Measurements from ENCODE around the gene HSP90AA1. TPM values are rescaled to one million over a fixed set of nuclear protein-coding genes. Genes with fewer than 3 reads are reported as not detected.

The HSP90AA1 gene
- total and polyA plus RNA-seq, 5 donors, result 381 to 731 (median 504) TPM

DNA sequence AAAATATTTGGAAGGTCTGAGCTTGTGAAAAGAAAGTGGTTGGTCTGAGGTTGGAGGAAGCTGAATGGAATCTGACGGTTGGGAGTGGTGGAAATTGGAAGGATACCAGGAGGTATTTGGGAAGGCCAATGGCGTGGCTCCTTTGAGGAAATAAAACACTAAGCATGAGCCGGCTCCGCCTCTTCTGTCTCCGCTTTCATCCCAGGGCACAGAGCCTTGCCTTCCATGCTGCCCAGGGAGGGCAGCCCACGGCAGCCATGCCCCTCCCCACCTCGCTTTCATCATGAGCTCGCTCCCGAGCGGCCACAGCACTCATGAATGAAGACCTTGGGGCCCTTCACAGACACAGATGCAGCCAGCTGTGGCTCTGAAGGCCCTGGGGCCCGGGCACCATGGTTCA lies 36.2 kb downstream of the HSP90AA1 start:
- DNase-seq (no peak), ATAC-seq (no peak)
- WGBS, result 62% methylated on average over 11 of the region's 11 CpGs
- Histone ChIP-seq H3K9me3 (ENCODE audit: control insufficient read depth, low read length) (no peaks in the 10 kb centered on the region), H3K4me1 (ENCODE audit: control insufficient read depth, insufficient read depth, low read length) (no peaks in the 10 kb centered on the region), H3K27ac (ENCODE audit: low read length) (no peak overlapping the region), H3K4me3 (ENCODE audit: low read length) (no peak overlapping the region), H3K27me3 (ENCODE audit: control insufficient read depth, insufficient read depth) (no peaks in the 10 kb centered on the region)
- intact Hi-C loops (cut with DNase I), result no loop called here

DNA sequence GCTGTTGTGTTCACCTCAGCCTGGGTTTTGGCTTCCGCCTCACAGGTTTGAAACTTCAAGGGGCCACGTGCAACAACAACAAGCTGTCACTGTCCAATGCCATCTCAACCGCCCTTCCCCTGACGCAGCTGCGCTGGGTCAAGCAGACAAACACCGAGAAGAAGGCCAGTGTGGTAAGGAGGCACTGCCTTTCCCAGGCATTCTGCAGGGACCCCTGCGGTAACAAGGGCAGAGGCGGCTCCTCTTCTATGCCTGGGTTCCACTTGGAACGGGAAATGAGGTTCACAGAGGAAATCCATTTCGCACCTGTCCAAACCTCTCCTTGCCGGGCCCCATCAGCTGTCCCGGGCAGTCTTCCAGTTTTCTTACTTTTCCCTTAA lies 36.8 kb downstream of the HSP90AA1 start:
- Histone ChIP-seq H3K9me3 (ENCODE audit: control insufficient read depth, low read length) (no peaks in the 10 kb centered on the region), H3K27ac (ENCODE audit: low read length) (no peak overlapping the region), H3K27me3 (ENCODE audit: control insufficient read depth, insufficient read depth) (no peaks in the 10 kb centered on the region), H3K4me3 (ENCODE audit: low read length) (no peak overlapping the region), H3K4me1 (ENCODE audit: control insufficient read depth, insufficient read depth, low read length) (no peaks in the 10 kb centered on the region)
- intact Hi-C loops (cut with DNase I), result no loop called here
- WGBS, result 90% methylated on average over 12 of the region's 12 CpGs
- no peak for DNase-seq
- no peak for ATAC-seq

DNA sequence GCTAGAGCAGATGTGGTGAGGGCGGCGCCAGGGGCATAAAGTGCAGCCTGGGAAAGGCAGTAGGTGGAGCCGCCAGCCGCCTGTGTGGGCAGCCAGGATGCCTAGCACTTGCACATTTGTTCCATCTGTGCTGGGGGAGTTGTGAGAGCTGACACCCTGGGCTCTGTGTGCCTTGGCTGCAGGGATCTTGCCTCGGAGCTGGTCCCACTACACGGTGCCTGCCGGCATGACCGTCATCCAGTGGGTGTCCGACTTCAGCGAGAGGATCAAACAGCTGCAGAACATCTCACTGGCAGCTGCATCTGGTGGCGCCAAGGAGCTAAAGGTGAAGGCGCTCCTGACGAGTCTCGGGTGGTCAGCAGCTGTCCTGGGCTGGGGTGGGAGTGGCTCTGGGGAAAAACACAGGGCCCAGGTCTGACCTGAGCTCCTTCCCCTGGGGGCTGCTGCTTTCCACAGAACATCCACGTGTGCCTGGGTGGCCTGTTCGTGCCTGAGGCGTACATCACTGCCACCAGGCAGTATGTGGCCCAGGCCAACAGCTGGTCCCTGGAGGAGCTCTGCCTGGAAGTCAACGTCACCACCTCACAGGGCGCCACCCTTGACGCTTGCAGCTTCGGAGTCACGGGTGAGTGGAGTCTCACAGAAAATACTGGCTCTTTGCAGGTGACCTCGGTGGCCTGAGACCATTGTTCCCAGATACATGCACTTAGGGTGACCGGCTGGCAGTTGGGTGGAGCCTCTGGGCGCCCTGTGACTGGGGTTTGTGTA lies 37.4 kb downstream of the HSP90AA1 start:
- no peak overlapping the region for H3K27ac ChIP-seq (ENCODE audit: low read length)
- DNase-seq (no peak), ATAC-seq (no peak)
- intact Hi-C loops (cut with DNase I), result loop anchor here in 2 of 4 donors (10.0 kb wide), 1 partner anchor 45 kb away; no protein-coding TSS in a partner anchor
- H3K27me3 ChIP-seq (ENCODE audit: control insufficient read depth, insufficient read depth), result no peaks in the 10 kb centered on the region
- no peak overlapping the region for H3K4me3 ChIP-seq (ENCODE audit: low read length)
- WGBS, result 79% methylated on average over 25 of the region's 25 CpGs
- no peaks in the 10 kb centered on the region for H3K4me1 ChIP-seq (ENCODE audit: control insufficient read depth, insufficient read depth, low read length)
- no peaks in the 10 kb centered on the region for H3K9me3 ChIP-seq (ENCODE audit: control insufficient read depth, low read length)

DNA sequence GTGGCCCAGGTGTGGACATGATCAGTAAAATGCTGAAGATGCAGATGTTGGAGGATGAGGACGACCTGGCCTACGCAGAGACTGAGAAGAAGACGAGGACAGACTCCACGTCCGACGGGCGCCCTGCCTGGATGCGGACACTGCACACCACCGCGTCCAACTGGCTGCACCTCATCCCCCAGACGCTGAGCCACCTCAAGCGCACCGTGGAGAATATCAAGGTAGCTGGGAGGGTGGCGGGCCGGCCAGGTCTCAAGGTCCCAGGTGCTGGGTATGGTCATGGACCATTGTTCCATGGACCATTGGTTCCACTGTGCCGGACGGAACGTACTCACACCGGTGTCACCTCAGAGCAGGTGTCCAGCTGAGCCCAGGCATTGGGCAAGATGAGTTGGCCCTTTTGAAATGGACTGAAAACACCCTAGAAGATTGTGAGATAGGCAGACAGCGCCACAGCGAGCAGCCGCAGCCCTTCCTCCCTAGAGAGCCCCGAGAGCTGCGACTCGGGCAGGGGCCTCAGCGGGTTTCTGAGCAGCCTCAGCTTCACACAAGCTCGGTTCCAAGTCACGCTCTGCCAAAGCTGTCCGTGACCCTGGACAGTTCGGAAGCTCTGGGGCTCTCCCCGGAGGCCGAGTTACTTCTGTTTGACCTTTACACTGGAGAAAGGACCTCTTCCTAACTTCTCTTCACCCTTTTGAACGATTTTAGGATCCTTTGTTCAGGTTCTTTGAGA lies 38.9 kb downstream of the HSP90AA1 start:
- no peaks in the 10 kb centered on the region for H3K9me3 ChIP-seq (ENCODE audit: control insufficient read depth, low read length)
- H3K27ac ChIP-seq (ENCODE audit: low read length), result no peak overlapping the region
- 90% methylated on average over 33 of the region's 33 CpGs for whole genome bisulfite sequencing
- no peak overlapping the region for H3K4me3 ChIP-seq (ENCODE audit: low read length)
- DNase-seq (no peak), ATAC-seq (no peak)
- no peaks in the 10 kb centered on the region for H3K4me1 ChIP-seq (ENCODE audit: control insufficient read depth, insufficient read depth, low read length)
- intact Hi-C loops (cut with DNase I), result loop anchor here in 2 of 4 donors (10.0 kb wide), 1 partner anchor 47 kb away; no protein-coding TSS in a partner anchor
- H3K27me3 ChIP-seq (ENCODE audit: control insufficient read depth, insufficient read depth), result no peaks in the 10 kb centered on the region

DNA sequence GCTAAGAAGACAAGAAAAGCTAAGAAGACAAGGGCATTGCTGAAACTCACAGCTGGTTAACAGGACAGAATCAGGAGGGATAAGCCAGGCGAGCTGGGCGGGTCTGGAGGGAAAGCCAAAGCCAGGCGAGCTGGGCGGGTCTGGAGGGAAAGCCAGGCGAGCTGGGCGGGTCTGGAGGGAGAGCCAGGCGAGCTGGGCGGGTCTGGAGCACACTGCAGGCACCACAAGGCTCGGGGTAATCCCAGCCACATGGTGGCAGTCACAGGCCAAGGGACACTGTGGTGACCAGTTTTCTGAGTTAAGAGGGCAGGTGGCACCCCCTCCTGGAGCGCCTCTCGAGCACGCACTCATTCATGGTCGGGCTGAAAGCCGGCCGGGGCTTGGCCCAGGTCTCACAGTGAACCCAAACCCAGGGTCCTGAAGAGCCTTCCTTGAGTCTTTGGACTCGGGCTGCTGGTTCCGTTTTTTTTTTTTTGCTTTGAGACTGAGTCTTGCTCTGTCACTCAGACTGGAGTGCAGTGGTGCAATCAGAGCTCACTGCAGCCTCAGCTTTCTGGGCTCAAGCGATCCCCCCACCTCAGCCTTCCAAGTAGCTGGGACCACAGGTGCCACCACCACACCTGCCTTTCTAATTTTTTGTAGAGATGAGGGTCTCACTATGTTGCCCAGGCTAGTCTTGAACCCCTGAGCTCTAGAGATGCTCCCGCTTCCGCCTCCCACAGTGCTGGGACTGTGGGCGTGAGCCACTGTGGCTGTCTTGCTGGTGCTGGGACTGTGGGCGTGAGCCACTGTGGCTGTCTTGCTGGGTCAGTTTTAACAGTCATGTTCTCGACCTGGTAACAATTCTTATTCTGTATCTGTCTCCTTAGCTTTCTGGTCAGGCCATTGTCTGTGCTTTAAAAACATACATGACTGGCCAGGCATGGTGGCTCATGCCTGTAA lies 40.2 kb downstream of the HSP90AA1 start:
- peak; percentile 91 to 92 for ATAC-seq
- Histone ChIP-seq H3K9me3 (ENCODE audit: control insufficient read depth, low read length) (no peaks in the 10 kb centered on the region), H3K27ac (ENCODE audit: low read length) (no peak overlapping the region), H3K27me3 (ENCODE audit: control insufficient read depth, insufficient read depth) (no peaks in the 10 kb centered on the region), H3K4me1 (ENCODE audit: control insufficient read depth, insufficient read depth, low read length) (no peaks in the 10 kb centered on the region), H3K4me3 (ENCODE audit: low read length) (no peak overlapping the region)
- DNase-seq, result peak; percentile 91 to 95 (median 95)
- 49% methylated on average over 23 of the region's 23 CpGs for WGBS
- intact Hi-C loops (cut with DNase I), result loop anchor here in 2 of 4 donors (10.0 kb wide), 1 partner anchor 48 kb away; no protein-coding TSS in a partner anchor

DNA sequence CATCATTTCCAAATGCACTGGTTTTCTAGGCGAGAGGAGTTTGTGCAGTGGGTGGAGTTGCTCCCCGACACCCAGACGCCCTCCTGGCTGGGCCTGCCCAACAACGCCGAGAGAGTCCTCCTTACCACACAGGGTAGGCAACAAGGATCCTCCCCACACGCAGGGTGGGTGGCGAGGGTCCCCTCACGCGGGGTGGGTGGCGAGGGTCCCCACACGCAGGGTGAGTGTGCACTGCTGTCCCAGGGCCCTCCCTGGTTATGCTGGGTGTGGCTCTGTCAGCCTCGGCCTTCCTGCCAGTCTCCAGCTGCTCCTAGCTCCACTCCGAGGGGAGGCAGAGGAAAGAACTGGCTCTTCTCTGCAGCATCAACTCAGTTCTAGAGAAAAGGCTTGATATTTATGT lies 42.3 kb downstream of the HSP90AA1 start:
- Histone ChIP-seq H3K27me3 (ENCODE audit: control insufficient read depth, insufficient read depth) (no peaks in the 10 kb centered on the region), H3K4me3 (ENCODE audit: low read length) (no peak overlapping the region), H3K4me1 (ENCODE audit: control insufficient read depth, insufficient read depth, low read length) (no peaks in the 10 kb centered on the region), H3K9me3 (ENCODE audit: control insufficient read depth, low read length) (no peaks in the 10 kb centered on the region), H3K27ac (ENCODE audit: low read length) (no peak overlapping the region)
- 81% methylated on average over 13 of the region's 13 CpGs for WGBS
- intact Hi-C loops (cut with DNase I), result loop anchor here in 2 of 4 donors (10.0 kb wide), 1 partner anchor 50 kb away; no protein-coding TSS in a partner anchor
- ATAC-seq (no peak), DNase-seq (no peak)

DNA sequence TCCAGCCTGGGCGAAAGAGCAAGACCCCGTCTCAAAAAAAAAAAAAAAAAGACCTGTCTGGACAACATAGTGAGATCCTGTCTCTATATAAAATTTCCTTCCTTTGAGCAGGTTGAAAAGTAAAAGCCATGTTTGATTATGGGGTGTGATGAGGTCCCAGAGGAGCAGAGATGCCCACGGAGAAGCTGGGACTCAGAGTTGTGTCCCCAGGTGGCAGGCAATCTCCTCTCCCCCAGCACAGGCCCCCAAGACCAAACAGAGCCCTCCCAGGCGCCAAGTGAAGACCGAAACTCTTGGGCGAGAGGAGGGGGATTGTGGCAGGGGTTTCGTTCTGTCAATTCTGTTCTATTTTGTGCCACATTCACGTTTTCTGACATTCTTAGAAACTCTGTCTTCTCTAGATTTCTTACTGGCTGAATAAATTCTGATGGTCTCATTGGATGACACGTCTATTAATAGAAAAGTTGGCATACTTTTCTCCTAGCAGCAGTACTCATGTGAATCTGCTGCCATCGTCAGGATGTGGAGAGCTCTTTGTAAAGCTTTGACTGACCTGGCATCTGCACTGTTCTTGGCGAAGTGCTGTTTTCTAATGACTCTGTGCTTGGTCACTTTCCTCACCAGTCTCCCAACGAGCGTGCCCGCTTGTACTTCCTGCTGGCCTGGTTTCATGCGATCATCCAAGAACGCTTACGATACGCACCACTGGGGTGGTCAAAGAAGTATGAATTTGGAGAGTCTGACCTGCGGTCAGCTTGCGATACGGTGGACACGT lies 43.4 kb downstream of the HSP90AA1 start:
- Histone ChIP-seq H3K27me3 (ENCODE audit: control insufficient read depth, insufficient read depth) (no peaks in the 10 kb centered on the region), H3K4me3 (ENCODE audit: low read length) (no peak overlapping the region), H3K9me3 (ENCODE audit: control insufficient read depth, low read length) (no peaks in the 10 kb centered on the region), H3K27ac (ENCODE audit: low read length) (peak overlapping the region; percentile 91), H3K4me1 (ENCODE audit: control insufficient read depth, insufficient read depth, low read length) (no peaks in the 10 kb centered on the region)
- intact Hi-C loops (cut with DNase I), result loop anchor here in 2 of 4 donors (10.0 kb wide), 1 partner anchor 51 kb away; no protein-coding TSS in a partner anchor
- DNase-seq, result no peak
- 68% methylated on average over 22 of the region's 22 CpGs for WGBS
- ATAC-seq, result peak; percentile 48 to 53

DNA sequence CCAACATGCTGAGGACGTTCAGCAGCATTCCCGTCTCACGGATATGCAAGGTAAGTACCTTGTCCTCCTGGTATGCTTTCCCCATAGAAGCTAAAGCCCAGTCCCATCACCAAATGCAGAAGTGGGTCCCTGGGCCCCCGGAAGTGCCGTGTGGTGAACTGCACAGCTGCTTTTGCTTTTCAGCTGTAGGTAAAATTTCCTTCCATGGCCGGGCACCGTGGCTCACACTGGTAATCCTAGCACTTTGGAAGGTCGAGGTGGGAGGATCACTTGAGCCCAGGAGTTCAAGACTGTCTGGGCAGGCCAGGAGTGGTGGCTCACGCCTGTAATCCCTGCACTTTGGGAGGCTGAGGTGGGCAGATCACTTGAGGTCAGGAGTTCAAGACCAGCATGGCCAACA lies 44.1 kb downstream of the HSP90AA1 start:
- no peaks in the 10 kb centered on the region for H3K9me3 ChIP-seq (ENCODE audit: control insufficient read depth, low read length)
- H3K4me3 ChIP-seq (ENCODE audit: low read length), result no peak overlapping the region
- DNase-seq (peak in 1 of 3 donors; percentile 27), ATAC-seq (no peak)
- 92% methylated on average over 9 of the region's 9 CpGs for WGBS
- intact Hi-C loops (cut with DNase I), result loop anchor here in 2 of 4 donors (10.0 kb wide), 1 partner anchor 52 kb away; no protein-coding TSS in a partner anchor
- no peak overlapping the region for H3K27ac ChIP-seq (ENCODE audit: low read length)
- no peaks in the 10 kb centered on the region for H3K27me3 ChIP-seq (ENCODE audit: control insufficient read depth, insufficient read depth)
- H3K4me1 ChIP-seq (ENCODE audit: control insufficient read depth, insufficient read depth, low read length), result no peaks in the 10 kb centered on the region

DNA sequence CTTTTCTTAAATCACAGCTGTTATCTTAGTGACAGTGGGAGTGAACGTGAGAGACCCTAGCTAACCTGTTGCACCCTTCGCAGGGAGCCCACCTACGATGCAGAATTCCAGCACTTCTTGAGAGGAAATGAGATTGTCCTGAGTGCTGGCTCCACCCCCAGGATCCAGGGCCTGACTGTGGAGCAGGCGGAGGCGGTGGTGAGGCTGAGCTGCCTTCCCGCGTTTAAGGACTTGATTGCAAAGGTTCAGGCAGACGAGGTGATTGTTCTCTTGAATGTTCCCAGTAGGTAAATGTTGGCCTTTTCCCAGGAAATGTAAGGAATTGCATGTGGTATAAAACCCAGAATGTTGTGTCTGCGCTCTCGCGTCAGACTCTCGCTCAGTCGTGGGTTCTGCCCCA lies 46.7 kb downstream of the HSP90AA1 start:
- no peak overlapping the region for H3K4me3 ChIP-seq (ENCODE audit: low read length)
- no peaks in the 10 kb centered on the region for H3K9me3 ChIP-seq (ENCODE audit: control insufficient read depth, low read length)
- intact Hi-C loops (cut with DNase I), result loop anchor here in 2 of 4 donors (10.0 kb wide), 1 partner anchor 55 kb away; no protein-coding TSS in a partner anchor
- no peak overlapping the region for H3K27ac ChIP-seq (ENCODE audit: low read length)
- DNase-seq, result peak in 1 of 3 donors; percentile 29
- no peak for ATAC-seq
- WGBS, result 88% methylated on average over 13 of the region's 13 CpGs
- H3K27me3 ChIP-seq (ENCODE audit: control insufficient read depth, insufficient read depth), result no peaks in the 10 kb centered on the region
- no peaks in the 10 kb centered on the region for H3K4me1 ChIP-seq (ENCODE audit: control insufficient read depth, insufficient read depth, low read length)

DNA sequence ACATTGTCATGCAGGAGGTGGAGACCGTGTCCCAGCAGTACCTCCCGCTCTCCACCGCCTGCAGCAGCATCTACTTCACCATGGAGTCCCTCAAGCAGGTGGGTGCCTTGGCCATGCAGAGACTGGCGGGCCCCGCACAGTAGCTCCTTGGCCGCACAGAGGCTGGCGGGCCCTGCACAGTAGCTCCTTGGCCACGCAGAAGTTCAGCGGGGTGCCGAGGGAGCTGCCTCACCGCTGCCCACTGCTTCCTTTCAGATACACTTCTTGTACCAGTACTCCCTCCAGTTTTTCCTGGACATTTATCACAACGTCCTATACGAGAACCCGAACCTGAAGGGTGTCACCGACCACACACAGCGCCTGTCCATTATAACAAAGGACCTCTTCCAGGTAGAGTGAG lies 47.7 kb downstream of the HSP90AA1 start:
- ATAC-seq (no peak), DNase-seq (no peak)
- Histone ChIP-seq H3K27me3 (ENCODE audit: control insufficient read depth, insufficient read depth) (no peaks in the 10 kb centered on the region), H3K27ac (ENCODE audit: low read length) (no peak overlapping the region), H3K4me1 (ENCODE audit: control insufficient read depth, insufficient read depth, low read length) (no peaks in the 10 kb centered on the region), H3K4me3 (ENCODE audit: low read length) (no peak overlapping the region), H3K9me3 (ENCODE audit: control insufficient read depth, low read length) (no peaks in the 10 kb centered on the region)
- intact Hi-C loops (cut with DNase I), result no loop called here
- WGBS, result 91% methylated on average over 16 of the region's 16 CpGs

Measured in right cardiac atrium (tissue), 5 donors.